HL-60 (cell line): ENCODE measurements around the gene IRF8.
"Not testable (repeated sequence)": the region's sequence is repeated elsewhere in the genome, so short reads cannot be mapped to it uniquely, and the experiment has no call there.

Experiments used
- DNase-seq, 2 experiments: peaks; one replicate each; pipeline ENCODE4 v3.0.0-alpha.2; 2010 to 2020; ENCODE audit warnings: low read depth in 1 of 2, low spot score in 1 of 2
- H3K27ac ChIP-seq: fragments of 250-450 bp; sonication (Bioruptor Pico); replicated peaks from 2 replicates; pipeline ENCODE4 v1.5.1; 2020; ENCODE audit warnings: mild to moderate bottlenecking, moderate library complexity
- H3K27me3 ChIP-seq: fragments of 250-450 bp; sonication (Bioruptor Pico); 2 replicates; pipeline ENCODE4 v1.5.1; 2021; ENCODE audit warnings: mild to moderate bottlenecking, moderate library complexity; ENCODE audit not compliant: insufficient read depth, poor library complexity, severe bottlenecking
- H3K4me3 ChIP-seq: replicated peaks from 2 replicates; pipeline ENCODE4 v1.5.1; 2011; ENCODE audit warnings: mild to moderate bottlenecking, control low read depth, low read length; ENCODE audit not compliant: insufficient read depth
- GABPA ChIP-seq: IDR thresholded peaks from 2 replicates; pipeline ENCODE4 v1.6.1; 2012; ENCODE audit warnings: low read depth
- POLR2AphosphoS5 ChIP-seq: IDR thresholded peaks from 2 replicates; pipeline ENCODE4 v1.6.1; 2012; ENCODE audit warnings: low read depth
- SPI1 ChIP-seq: IDR thresholded peaks from 2 replicates; pipeline ENCODE4 v1.6.1; 2012; ENCODE audit warnings: low read depth, mild to moderate bottlenecking, borderline replicate concordance
- TF ChIP-seq, protein P1 (sequence below): IDR thresholded peaks from one replicate; pipeline ENCODE4 v1.5.1; 2011; ENCODE audit warnings: low read length, control low read depth, inconsistent platforms; ENCODE audit not compliant: insufficient read depth
- TF ChIP-seq, protein P2 (sequence below): IDR thresholded peaks from 2 replicates; pipeline ENCODE4 v1.6.1; 2012; ENCODE audit warnings: low read depth; ENCODE audit not compliant: insufficient replicate concordance

Gene IRF8

DNA sequence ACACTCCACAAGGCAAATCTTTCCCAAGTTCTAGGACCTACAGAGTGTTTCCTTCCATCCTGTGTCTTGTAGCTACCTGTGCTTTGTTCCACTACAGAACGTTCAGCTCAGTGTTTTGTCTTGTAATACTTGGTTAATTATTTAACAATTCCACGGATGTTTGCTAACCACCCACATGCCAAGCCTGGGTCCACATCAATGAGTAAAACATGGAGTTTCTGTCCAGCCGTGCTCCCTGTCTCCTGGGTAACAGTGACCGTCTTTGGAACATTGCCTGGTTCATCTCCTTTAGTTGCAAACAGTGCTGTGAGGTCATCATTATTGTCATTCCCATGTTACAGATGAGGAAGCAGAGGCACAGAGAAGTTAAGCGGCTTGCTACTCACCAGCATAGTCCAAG, 41.3 kb downstream of the IRF8 start:
- Histone ChIP-seq H3K4me3 (no peak overlapping the region), H3K27ac (no peak overlapping the region), H3K27me3 (no peaks in the 10 kb centered on the region)
- DNase-seq: no peak
- TF ChIP-seq, protein P1, sequence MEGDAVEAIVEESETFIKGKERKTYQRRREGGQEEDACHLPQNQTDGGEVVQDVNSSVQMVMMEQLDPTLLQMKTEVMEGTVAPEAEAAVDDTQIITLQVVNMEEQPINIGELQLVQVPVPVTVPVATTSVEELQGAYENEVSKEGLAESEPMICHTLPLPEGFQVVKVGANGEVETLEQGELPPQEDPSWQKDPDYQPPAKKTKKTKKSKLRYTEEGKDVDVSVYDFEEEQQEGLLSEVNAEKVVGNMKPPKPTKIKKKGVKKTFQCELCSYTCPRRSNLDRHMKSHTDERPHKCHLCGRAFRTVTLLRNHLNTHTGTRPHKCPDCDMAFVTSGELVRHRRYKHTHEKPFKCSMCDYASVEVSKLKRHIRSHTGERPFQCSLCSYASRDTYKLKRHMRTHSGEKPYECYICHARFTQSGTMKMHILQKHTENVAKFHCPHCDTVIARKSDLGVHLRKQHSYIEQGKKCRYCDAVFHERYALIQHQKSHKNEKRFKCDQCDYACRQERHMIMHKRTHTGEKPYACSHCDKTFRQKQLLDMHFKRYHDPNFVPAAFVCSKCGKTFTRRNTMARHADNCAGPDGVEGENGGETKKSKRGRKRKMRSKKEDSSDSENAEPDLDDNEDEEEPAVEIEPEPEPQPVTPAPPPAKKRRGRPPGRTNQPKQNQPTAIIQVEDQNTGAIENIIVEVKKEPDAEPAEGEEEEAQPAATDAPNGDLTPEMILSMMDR: no peak
- TF ChIP-seq GABPA: no peak

DNA sequence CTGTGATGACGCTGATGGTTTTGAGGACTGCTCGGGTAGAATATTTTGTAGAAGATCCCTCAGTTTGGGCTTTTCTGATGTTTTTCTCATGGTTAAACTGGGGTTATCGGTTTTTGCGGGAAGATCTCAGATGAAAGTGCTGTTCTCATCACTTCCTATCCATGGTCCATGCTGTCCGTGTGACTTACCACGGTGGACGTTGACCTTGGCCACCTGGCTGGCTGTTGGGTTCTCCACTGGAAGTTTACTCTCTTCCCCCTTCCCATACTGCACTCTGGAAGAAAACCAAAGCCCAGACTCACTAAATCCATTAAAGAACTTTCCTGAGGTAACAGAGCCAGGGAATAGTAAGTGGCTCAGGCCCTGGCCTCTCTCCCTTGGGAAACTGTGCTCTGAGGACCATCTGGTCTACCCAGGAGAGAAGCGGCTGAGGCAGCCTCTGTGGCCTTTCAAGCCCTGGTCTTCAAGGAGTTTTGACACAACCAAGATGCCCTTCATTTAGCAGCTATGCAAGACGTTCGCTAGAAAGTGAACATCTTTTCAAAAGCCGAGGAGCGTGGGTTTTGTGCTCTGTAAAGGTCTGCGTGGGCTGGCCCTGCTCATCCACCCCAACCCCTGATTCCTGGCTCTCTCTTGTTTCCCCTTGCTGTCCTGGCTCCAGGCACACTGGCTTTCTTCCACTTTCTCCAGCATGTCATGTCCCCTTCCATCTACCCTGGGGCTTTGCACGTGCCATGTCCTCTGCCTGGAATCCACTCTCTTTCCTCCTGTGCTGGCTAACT, 43.1 kb downstream of the IRF8 start:
- no peaks in the 10 kb centered on the region for H3K27me3 ChIP-seq
- TF ChIP-seq, protein P2, sequence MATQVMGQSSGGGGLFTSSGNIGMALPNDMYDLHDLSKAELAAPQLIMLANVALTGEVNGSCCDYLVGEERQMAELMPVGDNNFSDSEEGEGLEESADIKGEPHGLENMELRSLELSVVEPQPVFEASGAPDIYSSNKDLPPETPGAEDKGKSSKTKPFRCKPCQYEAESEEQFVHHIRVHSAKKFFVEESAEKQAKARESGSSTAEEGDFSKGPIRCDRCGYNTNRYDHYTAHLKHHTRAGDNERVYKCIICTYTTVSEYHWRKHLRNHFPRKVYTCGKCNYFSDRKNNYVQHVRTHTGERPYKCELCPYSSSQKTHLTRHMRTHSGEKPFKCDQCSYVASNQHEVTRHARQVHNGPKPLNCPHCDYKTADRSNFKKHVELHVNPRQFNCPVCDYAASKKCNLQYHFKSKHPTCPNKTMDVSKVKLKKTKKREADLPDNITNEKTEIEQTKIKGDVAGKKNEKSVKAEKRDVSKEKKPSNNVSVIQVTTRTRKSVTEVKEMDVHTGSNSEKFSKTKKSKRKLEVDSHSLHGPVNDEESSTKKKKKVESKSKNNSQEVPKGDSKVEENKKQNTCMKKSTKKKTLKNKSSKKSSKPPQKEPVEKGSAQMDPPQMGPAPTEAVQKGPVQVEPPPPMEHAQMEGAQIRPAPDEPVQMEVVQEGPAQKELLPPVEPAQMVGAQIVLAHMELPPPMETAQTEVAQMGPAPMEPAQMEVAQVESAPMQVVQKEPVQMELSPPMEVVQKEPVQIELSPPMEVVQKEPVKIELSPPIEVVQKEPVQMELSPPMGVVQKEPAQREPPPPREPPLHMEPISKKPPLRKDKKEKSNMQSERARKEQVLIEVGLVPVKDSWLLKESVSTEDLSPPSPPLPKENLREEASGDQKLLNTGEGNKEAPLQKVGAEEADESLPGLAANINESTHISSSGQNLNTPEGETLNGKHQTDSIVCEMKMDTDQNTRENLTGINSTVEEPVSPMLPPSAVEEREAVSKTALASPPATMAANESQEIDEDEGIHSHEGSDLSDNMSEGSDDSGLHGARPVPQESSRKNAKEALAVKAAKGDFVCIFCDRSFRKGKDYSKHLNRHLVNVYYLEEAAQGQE: no peak
- TF ChIP-seq SPI1 (no peak), POLR2AphosphoS5 (no peak), GABPA (no peak)
- TF ChIP-seq, protein P1: no peak
- no peak overlapping the region for H3K27ac ChIP-seq
- no peak for DNase-seq
- H3K4me3 ChIP-seq: no peak overlapping the region

DNA sequence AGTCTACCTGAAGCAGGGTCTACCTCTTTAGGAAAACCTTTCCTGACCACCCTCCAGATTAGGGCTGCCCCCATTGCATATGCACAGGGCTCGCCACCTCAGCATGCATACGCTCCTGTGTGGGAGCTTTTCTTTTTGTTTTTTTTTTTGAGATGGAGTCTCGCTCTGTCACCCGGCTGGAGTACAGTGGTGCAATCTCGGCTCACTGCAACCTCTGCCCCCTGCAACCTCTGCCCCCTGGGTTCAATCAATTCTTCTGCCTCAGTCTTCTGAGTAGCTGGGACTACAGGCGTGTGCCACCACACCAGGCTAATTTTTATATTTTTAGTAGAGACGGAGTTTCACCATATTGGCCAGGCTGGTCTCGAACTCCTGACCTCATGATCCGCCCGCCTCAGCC, 43.7 kb downstream of the IRF8 start:
- H3K27ac ChIP-seq, DNase-seq, H3K27me3 ChIP-seq, H3K4me3 ChIP-seq: not testable (repeated sequence)

DNA sequence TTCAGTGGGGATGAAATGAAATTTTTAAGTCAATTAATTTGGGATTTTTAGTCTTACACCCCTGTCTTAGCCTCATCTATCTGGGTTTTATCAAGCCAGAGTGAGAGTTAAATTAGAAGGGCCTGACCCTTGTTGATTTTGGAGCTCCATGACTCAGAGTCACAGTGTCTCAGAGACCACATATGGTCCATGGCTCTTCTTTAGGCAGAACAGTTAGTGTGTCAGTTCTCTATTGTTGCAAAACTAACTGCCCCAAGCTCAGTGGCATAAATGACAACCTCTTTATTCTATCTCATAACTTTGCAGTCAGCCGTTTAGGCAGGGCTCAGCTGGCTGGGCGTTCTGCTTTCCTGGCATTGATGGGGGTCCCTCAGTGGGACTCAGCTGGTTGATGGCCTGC, 44.7 kb downstream of the IRF8 start:
- H3K4me3 ChIP-seq: no peak overlapping the region
- H3K27me3 ChIP-seq: no peaks in the 10 kb centered on the region

More for the DNA sequence above, 44.7 kb downstream of the IRF8 start:
- 0 out of 2 replicates have a peak overlapping the region, but pooled peaks have one; percentile 10 for H3K27ac ChIP-seq
- DNase-seq: no peak
- TF ChIP-seq SPI1 (no peak), POLR2AphosphoS5 (no peak), GABPA (no peak)
- TF ChIP-seq, protein P2: no peak
- TF ChIP-seq, protein P1: no peak
